ENCODE data around the gene NFIC.

The NFIC gene

DNA sequence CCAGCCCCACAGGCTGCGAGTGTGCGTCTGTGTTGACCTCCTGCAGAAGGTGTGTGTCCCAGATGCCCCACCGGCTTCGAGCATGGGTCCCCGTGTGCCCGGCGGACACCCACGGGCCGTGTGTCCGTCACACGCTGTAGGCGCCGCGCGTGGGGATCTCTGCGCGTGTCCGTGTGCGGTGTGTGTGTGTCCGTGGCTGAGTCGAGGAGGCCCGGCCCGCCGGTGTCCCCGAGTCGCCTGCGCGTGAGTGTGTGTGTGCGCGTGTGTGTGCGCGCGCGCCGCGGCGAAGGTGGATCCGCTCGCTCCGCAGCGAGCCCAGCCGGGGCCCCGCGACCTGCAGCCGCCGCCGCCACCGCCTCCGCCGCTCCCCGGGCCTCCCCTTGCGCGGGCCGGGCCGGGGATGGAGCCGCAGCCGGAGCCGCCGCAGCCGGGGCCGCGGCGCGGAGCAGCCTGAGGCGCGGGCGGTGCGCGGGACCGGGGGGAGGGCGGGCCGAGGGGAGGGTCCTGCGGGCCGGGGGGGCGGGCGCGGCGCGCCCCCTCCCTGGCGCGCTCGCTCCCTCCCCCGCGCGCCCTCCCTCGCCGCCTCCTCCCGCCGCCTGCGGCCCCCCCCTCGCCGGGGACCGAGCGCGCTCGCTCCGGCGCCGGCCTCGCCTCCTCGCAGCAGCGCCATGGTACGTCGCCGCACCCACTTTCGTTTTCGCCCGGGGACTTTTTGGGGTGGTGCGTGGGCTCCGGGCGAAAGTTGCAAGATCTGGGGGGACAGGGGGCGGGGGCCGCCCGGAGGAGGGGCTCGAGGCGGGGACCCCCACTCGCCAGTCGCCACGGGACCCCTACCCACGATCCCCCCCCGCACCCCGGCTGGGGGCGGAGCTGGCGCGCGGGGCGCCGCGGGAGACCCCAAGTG is 7.1 kb upstream of the NFIC start:
- peak; percentile 62 to 63 for DNase-seq (ENCODE audit: low read depth in 2 of 2)

DNA sequence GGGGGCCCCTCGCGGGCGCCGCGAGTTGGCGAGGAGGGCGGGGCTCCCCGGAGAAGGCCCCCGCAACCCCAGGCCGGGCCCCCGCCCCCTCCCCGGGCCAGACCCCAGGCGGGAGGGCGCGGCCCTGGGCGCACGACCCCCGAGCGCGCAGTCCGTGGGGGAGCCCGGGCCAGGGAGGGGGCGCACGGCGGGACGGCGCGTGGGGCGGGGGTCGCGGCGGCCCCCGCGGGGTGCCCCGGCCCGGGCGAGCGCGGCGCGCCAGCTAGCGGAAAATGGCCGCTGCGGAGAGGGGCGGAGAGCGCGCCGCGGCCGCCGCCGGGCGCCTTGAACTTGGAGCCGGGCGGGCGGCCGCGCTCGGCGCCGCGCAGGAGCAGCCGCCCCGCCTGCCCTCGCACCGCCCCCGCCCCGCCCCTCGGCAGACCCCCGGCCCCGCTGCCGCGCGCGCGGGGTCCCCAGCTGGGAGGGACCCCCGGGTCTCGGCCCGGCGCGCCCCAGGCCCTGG is 6.4 kb upstream of the NFIC start:
- no peak for DNase-seq (ENCODE audit: low read depth in 2 of 2)

DNA sequence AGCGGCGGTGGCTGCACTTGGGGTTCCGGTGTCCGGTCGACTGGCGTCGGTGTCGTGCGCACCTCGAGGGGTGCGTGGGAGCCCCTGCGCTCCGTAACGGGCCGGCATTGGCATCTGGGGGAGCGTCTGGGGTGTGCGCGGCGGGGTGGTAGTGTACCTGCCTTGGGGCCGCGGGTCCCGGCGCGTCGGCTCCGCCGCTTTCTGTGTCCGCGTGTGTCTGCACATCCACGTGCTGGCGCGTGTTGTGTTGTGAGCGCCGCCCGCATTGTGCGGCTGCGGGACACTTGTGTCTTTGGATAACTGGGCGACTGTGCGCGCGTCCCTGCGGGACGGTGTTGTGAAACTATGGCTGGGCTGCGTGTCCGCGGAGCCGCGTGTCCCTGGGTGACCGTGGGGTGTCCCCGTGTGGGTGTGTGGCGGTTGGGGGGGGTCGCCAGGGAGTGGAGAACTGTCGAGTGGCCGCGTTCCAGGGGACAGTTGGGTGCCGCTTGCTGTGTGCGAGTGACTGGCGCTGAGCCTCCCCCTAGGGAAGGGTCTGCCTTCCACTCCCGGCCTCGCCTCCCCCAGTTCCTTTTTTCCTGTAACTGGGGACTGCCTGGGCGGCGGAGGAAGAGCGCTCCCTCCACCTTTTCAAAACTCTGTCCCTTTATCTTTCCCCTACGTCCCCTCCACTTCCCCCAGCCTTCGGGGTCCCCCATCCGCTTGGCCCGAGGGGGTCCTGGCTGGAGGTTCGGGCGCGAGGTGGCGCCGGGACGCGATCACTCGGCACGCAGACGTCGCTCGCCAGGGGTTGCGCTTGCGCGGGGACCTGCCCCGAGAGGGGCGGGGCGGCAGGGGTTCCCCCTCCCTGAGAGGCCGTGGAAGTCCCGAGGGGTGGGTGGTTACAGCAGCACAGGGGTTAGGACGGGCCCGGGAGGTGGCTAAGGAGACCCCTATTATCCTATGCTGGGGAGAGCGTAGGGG is 5.7 kb upstream of the NFIC start:
- DNase-seq (ENCODE audit: low read depth in 2 of 2): peak; percentile 62 to 65

DNA sequence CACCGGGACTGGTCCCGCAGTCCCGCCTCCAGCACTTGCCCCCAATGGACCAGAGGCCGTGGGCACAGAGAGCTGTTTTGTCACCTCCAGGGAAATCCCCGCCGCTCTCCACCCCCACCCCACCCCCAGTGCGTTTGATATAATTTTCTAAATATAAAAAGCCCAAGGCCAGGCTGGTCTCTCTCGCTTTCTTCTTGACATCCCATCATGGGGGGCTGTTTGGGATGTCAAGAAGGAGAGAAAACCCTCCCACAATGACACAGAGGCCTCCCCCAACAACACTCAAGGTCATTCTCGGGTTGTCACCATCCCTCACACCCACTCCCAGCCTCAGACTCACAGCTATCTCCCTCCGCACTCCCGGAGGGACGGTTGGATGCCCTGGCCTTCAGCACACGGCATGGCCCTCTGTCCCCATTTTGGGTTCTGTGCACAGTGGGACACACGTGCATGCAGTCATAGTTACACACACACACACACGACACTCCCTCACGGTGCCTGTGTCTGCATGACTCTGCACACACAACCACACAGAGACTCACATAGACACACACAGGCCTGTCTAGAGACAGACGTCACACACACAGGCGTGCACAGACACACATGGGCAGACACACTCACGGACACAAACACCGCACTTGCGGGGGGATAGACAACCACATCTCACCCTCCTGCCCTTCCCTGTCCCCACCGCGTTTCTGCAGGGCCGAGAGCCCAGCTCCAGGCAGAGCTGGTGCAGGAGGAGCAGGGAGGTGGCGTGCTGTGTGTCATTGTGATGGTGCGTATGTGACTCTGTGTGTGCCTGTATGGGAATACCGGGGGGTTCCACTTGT is 4.8 kb upstream of the NFIC start:
- no peak for DNase-seq (ENCODE audit: low read depth in 2 of 2)

DNA sequence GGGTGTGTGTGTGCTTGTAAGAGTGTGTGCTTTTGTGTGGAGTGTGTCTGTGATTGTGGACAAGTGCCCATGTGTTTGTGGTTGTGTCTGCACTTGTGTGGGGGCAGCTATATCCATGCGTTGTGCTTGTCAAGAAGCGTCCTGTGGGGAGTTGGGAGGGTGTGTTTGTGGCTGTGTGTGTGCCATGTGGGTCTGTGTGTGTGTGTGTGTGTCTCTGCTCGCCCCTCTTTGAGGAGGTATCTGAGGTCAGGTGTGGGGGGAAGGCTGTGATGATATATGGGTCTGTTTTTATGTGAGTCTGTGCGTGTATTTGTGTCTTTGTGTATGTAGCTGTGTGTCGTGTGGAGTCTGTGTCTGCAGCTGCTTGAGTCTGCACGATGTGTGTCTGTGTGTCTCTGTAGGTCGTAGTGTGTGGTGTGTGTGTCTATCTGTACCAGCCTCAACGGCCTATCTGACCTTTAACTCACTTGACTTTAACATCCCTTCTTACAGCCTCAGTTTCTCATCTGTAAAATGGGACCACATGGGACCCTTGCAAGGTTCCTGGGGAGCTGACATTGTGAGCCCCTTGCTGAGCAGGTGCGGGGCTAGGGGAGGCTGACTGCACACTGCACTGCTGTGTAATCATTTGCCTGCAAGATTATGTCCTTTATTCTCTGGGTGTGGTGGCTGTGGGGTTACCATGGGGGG is 4.0 kb upstream of the NFIC start:
- DNase-seq (ENCODE audit: low read depth in 2 of 2): no peak

DNA sequence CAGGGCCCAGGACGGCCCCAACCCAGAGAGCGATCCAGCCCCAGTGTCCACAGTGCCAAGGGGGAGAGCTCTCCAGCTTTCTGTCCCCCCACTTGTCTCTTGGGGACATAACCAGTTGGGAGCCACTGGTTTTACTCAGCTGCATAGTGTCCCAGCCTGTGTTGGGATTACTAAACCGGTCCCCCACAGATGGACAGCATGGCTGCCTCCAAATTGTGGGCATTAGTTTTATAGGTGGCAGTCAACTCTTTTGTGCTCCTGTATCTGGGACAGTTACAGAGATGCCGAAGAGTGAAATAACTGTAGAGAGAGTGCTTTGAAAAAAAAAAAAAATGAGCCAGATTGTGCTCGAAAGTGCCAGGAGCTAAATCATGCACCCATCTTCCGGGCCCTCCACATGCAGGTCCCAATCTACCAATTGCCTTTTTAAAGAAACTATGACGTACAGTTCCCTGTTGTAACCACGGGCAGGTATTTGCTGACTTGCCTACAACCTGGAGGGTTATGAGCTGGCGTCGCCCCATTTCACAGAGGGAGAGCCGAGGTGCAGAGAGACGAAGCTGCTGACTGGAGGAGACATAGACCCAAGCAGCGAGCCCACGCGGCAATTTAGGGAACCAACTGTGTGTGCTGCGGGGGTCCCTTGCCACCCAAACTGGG is 2.4 kb upstream of the NFIC start:
- DNase-seq (ENCODE audit: low read depth in 2 of 2): no peak

DNA sequence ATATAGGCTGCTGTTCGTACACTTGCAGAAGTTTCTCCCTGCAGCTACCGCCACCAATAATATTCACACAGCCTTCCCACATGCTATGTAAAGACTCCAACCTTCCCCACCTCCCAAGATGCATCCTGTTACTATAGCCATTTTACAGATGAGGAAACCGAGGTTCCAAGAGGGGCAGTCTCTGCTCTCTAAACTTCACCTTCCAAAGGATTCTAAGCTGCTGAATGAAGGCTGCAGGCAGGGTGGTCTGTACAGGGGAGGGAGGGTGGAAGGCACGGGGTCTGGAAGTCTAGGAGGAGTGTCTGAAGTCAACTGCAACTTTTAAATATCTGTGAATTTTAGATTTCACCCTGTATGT is 1.9 kb upstream of the NFIC start:
- no peak for DNase-seq (ENCODE audit: low read depth in 2 of 2)

DNA sequence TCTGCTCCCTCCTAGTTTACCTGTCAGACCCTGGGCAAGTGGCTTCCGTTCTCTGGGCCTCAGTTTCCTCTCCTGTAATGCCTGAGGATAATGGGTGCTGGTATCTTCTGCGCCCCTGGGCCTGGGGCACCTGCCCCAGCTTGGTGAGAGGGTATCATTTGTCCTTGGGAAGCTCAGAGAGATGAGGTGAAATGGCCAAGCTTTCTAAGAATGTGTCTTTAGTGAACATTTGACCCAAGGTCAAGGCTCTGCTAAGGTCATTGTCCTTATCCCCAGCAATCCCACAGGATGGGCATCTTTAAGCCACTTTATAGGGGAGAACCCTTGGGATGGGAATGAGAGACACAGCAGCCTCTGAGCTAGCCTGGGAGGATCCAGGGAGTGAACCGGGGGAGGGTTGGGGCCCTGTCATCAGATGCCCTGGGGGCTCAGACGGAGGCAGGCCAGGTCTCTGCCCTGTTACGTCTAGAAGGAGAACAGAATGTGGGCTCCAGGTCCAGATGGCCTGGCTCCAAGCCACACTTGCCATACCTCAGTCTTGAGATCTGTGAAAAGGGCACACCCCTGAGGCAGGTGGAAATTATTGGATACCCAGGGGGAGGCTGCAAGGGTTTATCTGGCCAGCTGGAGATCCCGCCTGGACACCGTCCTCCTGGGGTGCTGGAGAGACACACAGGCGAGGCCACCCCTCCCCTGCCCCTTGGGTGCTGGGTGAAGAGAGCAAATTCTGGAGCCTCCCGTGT is 1.1 kb upstream of the NFIC start:
- no peak for DNase-seq (ENCODE audit: low read depth in 2 of 2)

DNA sequence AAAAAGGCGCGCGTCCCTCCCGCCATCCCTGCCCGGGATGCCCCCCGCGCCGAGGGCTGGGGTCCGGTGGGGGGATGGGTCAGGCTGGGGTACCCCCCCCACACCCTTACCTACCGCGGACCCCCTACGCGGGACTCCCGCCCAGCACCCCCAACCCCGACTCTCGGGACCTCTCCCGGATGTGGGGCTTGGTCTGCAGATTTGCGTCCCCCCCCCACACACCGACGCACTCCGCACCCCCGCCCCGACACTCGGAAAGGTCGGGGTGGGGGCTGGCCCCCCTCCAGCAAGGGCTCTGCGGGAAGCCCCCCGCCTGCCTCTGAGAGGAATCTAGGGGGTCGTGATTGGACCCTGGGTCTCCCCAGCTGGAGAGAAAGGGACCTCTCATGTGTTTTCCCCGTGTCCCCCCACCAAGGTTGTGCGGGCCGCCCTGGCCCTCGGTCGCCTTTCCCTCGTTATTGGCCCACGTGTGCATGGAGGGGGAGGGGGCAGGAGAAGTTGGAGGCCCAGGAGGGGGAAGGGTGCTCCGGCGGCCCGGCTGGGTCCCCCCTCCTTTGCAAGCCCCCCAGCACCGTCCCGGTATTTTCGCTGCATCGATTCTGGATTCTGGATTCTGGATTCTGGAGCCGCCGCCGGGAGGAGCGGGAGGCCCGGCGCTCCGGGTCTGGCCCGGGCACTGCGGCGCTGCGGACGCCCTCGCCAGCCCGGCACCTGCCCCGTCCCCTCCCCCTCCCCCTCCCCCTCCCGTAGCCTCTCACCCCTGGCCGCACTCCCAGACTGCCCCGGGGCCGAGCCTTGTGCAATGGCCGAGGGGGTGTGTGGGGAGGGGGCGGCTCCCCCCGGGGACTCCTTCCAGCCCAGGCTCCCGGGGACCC is 607 bp downstream of the NFIC start:
- no peak for DNase-seq (ENCODE audit: low read depth in 2 of 2)

DNA sequence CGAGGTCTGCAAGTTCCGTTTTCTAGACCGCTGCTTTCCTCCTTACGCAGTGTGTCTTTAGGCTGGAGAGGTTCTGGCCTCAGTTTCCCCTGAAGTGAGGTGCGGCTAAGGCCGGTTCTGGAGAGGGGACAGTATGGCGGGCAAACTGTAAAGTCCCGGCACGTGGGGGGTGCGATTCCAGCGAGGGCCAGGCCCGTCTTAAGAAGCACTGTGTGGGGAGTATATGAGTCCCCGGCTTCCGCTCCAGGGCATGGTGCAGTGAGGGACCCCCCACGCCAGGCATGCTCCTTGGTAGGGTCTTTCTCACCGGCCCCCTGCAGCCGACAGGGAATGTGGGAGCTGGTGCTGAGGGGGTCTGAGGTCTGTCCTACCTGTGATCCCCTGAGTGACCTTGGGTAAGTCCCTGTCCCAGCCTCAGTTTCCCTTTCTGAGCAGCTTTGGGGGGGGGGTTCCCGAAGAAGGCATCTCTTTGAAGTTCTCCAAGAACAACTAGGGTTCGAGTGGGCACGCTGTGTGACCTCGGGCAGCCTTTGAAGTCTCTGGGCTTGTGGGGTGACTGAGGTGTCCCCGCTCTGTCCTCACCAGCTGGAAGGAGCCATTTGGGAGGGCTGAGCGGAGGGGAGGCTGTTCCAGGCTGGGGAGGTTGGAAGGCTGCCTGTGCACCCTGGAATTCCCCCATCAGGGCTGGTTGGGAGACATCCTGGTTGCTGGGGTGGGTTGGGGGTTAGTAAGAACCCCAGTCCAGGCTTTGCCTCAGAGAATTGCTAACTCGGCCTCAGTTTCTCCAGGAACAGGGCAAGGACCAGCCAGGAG is 1.5 kb downstream of the NFIC start:
- DNase-seq (ENCODE audit: low read depth in 2 of 2): no peak

DNA sequence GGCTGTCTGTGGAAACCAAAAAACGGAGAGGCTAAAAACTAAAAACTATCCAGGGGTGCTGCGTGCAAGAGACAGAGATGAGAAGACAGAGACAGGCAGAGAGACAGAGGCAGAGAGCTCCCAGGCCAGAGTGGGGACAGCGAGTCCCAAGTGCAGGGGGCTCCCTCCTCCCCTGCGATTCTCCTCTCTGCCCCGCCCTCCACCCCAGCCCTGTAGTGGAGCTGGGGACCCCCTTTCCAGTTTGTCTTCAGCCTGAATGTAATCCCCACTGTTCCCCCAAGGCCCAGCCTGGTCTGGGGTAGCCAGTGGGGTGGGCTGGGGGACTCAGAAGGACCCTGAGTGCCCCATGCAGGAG is 2.0 kb downstream of the NFIC start:
- DNase-seq (ENCODE audit: low read depth in 2 of 2): no peak

DNA sequence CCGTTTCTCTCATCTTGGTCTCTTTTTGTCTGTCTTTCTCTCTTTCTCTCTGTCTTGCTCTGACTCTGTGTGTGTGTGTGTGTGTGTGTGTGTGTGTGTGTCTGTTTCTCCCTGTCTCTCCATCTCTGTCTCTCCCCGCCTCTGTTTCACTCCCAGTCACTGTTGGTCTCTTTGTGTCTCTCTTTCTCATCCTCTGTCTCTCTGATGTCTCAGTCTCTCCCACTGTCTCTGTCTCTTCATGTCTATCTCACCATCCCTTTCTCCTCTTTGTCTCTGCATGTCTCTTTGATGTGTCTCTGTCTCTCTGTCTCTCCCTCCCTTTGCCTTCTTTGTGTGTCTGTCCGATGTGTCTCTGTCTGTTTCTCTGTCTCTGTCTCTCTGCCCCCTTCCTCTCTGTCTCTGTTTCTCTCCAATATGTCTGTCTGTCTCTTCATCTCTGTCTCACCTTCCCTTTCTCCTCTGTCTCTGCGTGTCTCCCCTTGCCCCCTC is 2.5 kb downstream of the NFIC start:
- DNase-seq (ENCODE audit: low read depth in 2 of 2): no peak

DNA sequence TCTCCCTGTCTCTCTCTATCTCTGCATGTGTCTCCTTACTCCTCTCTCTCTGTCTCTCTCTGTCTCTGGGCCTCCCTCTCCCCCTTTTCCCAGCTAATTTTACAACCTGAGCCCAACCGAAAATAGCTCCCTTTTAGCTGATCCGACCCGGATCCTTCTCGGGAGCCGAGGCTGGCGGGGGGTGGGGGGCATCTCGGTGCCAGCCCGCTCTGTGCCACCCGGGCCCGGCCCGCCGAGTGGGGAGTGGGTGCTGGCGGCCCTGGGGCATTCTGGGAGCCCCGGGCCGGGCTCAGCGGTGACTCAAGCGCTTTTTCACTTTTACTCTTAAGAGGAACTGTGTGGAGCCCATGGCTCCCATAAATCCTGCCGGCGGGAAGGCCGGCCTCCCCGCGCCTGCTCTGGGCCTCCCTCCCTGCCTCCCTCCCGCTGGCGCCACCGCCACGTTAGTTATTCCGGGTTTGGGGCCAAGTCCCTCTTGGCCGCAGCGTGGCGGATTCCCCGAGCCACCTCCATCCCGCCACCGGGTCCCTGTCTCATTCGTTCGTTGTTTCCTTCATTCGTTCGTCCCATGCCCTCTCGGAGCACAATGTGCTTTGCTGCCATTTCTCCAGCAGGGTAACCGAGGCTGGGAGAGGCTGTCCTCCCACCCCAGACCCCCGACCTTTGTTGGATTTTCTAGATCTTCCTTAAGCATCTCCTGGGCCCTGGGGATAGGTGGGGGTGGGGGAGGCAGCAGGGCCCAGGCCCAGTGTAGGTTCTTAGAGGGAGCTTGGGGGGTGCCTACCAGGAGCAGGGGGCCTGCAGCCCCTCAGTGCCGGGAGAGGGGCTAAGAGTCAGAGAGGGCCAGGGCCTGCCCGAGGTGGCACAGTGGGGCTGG is 3.2 kb downstream of the NFIC start:
- no peak for DNase-seq (ENCODE audit: low read depth in 2 of 2)

DNA sequence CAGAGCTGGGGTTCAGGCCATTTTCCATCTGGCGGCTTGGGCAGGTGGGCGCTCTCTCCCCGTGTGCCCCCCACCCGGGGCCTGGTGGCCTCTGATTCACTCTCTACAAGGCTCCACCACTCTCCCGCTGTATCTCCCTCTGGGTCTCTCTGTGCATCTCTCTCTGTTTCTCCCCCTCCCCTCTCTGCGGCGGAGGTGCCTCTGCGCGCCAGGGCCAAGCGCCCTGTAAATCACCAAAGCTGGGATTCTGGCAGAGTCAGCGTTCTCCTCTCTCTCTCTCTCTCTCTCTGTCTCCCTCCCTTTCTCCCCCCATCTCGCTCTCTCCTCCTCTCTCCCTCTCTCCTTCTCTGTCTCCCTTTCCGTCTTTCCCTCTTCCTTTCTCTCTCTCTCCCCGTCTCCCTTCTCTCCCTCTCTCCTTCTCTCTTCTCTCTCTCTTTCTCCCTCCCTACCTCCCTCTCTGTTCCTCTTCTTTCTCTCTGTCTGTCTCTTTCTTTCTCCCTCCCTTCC is 3.9 kb downstream of the NFIC start:
- DNase-seq (ENCODE audit: low read depth in 2 of 2): no peak

DNA sequence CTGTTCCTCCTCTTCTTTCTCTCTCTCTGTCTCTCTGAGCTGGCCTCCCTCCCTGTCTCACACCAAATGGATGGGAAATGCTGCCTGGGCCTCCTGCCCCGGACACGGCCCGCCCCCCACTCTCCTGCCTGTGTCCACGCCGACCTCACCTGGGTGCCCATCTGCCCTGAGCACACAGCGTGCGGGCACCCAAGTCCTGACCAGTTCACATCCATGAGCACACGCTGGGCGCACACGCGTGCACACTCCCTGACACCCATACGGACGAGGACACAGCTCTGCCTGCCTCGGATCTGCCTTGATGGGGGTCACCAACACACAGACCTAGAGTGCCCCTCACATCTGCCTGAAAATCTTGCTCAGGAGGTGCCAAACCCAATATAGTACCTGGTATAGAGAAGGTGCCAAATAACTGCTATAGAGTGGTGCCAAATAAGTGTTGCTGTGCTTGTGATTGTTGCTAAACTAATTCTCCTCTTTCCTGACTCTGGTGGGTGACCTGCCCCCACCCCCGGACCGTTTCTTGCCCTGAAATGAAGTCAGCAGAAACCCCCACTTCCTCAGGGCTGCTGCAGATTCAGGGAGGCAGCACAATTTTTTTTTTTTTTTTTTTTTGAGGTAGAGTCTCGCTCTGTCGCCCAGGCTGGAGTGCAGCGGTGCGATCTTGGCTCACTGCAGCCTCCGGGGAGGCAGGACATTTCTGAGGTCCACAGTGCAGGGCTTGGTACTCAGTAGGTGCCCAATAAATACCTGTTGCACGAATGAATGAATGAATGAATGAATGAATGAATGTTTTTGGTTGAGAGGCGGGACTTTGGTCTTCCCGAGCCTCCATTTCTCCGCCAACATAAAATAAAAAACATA is 4.6 kb downstream of the NFIC start:
- no peak for DNase-seq (ENCODE audit: low read depth in 2 of 2)

DNA sequence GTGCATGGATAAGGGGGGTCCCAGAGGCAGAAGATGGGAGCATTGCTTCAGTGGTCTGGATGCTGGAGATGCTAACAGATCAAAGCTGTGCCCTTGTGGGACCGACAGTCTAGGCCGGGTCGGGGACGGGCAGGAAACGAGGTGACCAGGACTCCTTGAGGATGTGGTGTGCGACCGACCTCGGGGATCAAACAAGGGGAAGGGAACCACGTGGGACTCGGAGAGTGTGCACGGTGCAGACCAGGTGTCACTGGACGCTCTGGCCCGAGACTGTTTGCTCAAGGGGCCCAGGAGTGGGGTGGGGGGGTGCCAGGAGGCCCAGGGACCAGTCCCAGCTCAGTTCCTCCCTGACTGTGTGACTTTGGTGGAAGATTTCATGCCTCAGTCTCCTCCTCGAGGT is 6.0 kb downstream of the NFIC start:
- no peak for DNase-seq (ENCODE audit: low read depth in 2 of 2)
